ENCODE results near the gene ZHX3. TPM values are rescaled to one million over a fixed set of nuclear protein-coding genes. Genes with fewer than 3 reads are reported as not detected.

Gene ZHX3
- total and polyA plus RNA-seq, 2 of the 13 experiments (the other 11 are each of a cell fraction or from before 2014, with no cell fraction given): 8.4 to 11.7 TPM

DNA sequence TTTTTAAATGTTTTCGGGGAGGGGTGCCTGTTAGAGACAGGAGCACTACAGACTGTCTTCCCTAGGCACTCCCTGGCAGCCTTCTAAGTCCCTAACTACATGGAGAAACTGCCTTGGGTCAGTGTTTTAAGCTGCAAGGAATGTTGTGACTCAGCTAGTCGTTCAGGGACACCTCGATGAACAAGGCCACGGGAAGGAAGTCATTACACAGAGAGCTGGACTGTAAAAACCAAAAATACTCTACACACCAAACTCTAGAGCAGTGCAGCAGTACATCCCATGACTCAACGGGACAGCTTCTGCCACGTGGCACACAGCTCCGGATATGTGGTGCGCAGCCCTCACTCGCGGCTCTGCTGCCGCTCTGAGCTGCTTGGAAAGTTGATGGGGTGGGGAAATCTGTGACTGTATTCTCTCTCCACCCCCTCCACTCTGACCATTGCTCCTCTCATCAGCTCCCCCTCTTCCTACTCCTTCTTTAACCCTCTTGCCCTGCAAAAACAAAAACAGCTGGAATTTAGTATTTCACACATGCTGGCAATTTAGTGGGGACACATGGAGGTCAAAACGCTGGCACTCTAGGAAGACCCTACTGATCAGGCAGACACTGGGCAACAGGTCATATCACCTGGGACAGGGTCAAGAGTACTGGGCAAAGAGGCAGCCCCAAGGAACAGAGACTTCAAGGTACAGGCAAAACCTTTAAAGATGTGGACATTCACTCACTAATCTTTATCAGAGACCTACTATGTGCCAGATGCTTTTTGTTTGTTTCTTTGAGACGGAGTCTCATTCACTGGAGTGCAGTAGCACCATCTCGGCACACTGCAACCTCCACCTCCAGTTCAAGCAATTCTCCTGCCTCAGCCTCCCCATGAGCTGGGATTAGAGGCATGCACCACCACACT lies 12.2 kb upstream of the ZHX3 start (continued):
- TF ChIP-seq YEATS2 (CRISPR knock-in tag; IDR thresholded peaks at IDR 0.05; ENCODE audit: borderline replicate concordance) (no peak), SETDB1 (CRISPR knock-in tag; IDR thresholded peaks at IDR 0.05; ENCODE audit: borderline replicate concordance) (no peak), ISL2 (CRISPR knock-in tag; IDR thresholded peaks at IDR 0.05) (peak; percentile 20; the same call in 1 of the 2 replicates), ATF1 (CRISPR knock-in tag; IDR thresholded peaks at IDR 0.05) (no peak), SMAD1 (CRISPR knock-in tag; IDR thresholded peaks at IDR 0.05; ENCODE audit: borderline replicate concordance, low read depth) (no peak), MIER3 (CRISPR knock-in tag; IDR thresholded peaks at IDR 0.05; ENCODE audit: borderline replicate concordance) (no peak), ZNF816 (CRISPR knock-in tag; IDR thresholded peaks at IDR 0.05; ENCODE audit: borderline replicate concordance) (no peak), RFXAP (CRISPR knock-in tag; IDR thresholded peaks at IDR 0.05; ENCODE audit: borderline replicate concordance) (no peak), EHMT2 (IDR thresholded peaks at IDR 0.05; ENCODE audit: borderline replicate concordance, low read depth, low read length) (peak; percentile 21; the same call in 1 of the 2 replicates), ZNF503 (CRISPR knock-in tag; IDR thresholded peaks at IDR 0.05) (no peak), POLR2G (IDR thresholded peaks at IDR 0.05; ENCODE audit: low read depth, low read length) (peak; percentile 74), TOPORS (CRISPR knock-in tag; IDR thresholded peaks at IDR 0.05) (no peak), DR1 (CRISPR knock-in tag; IDR thresholded peaks at IDR 0.05) (no peak), ZNF44 (CRISPR knock-in tag; IDR thresholded peaks at IDR 0.05) (0 out of 2 replicates have a peak, but pooled peaks have one; percentile 25), RBAK (CRISPR knock-in tag; IDR thresholded peaks at IDR 0.05) (no peak), KDM4B (CRISPR knock-in tag; IDR thresholded peaks at IDR 0.05) (no peak), FOXO4 (CRISPR knock-in tag; conservative IDR thresholded peaks at IDR 0.05) (no peak)
- TF ChIP-seq, protein P1, sequence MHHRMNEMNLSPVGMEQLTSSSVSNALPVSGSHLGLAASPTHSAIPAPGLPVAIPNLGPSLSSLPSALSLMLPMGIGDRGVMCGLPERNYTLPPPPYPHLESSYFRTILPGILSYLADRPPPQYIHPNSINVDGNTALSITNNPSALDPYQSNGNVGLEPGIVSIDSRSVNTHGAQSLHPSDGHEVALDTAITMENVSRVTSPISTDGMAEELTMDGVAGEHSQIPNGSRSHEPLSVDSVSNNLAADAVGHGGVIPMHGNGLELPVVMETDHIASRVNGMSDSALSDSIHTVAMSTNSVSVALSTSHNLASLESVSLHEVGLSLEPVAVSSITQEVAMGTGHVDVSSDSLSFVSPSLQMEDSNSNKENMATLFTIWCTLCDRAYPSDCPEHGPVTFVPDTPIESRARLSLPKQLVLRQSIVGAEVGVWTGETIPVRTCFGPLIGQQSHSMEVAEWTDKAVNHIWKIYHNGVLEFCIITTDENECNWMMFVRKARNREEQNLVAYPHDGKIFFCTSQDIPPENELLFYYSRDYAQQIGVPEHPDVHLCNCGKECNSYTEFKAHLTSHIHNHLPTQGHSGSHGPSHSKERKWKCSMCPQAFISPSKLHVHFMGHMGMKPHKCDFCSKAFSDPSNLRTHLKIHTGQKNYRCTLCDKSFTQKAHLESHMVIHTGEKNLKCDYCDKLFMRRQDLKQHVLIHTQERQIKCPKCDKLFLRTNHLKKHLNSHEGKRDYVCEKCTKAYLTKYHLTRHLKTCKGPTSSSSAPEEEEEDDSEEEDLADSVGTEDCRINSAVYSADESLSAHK (CRISPR knock-in tag; IDR thresholded peaks at IDR 0.05; ENCODE audit: borderline replicate concordance): no peak
- TF ChIP-seq, protein P2, sequence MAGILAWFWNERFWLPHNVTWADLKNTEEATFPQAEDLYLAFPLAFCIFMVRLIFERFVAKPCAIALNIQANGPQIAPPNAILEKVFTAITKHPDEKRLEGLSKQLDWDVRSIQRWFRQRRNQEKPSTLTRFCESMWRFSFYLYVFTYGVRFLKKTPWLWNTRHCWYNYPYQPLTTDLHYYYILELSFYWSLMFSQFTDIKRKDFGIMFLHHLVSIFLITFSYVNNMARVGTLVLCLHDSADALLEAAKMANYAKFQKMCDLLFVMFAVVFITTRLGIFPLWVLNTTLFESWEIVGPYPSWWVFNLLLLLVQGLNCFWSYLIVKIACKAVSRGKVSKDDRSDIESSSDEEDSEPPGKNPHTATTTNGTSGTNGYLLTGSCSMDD (CRISPR knock-in tag; IDR thresholded peaks at IDR 0.05): no peak
- TF ChIP-seq, protein P3, sequence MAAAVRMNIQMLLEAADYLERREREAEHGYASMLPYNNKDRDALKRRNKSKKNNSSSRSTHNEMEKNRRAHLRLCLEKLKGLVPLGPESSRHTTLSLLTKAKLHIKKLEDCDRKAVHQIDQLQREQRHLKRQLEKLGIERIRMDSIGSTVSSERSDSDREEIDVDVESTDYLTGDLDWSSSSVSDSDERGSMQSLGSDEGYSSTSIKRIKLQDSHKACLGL (CRISPR knock-in tag; IDR thresholded peaks at IDR 0.05): 0 out of 2 replicates have a peak, but pooled peaks have one; percentile 38
- TF ChIP-seq, protein P4, sequence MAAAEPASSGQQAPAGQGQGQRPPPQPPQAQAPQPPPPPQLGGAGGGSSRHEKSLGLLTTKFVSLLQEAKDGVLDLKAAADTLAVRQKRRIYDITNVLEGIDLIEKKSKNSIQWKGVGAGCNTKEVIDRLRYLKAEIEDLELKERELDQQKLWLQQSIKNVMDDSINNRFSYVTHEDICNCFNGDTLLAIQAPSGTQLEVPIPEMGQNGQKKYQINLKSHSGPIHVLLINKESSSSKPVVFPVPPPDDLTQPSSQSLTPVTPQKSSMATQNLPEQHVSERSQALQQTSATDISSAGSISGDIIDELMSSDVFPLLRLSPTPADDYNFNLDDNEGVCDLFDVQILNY (CRISPR knock-in tag; conservative IDR thresholded peaks at IDR 0.05): no peak
